BJ (cell line): ENCODE results near the gene KTI12. TPM values are rescaled to one million over a fixed set of nuclear protein-coding genes. Genes with fewer than 3 reads are reported as not detected.
"Not testable (repeated sequence)": the region's sequence is repeated elsewhere in the genome, so short reads cannot be mapped to it uniquely, and the experiment has no call there.

ENCODE experiments used
- CTCF ChIA-PET: fragments of 350-600 bp; formaldehyde crosslinking; extraction: SDS; loops from one replicate; lab custom pipeline; 2021; ENCODE audit warnings: antibody characterized with exemption, inconsistent platforms; lab: Yijun Ruan, JAX
- POLR2A ChIA-PET: fragments of 300-600 bp; sonication (Branson Sonifier 250); formaldehyde crosslinking; extraction: SDS; loops from one replicate; lab custom pipeline; 2021; ENCODE audit warnings: antibody characterized with exemption; lab: Charles Lee
- DNase-seq: peaks from one replicate; pipeline ENCODE4 v3.0.0-alpha.2; 2011; ENCODE audit warnings: low read depth
- H3K27me3 ChIP-seq: 2 replicates; pipeline ENCODE4 v1.6.0; 2011; ENCODE audit warnings: low read length; ENCODE audit not compliant: control insufficient read depth, insufficient read depth
- H3K36me3 ChIP-seq: 2 replicates; pipeline ENCODE4 v1.5.1; 2011; ENCODE audit warnings: low read length; ENCODE audit not compliant: control insufficient read depth, insufficient read depth
- H3K4me3 ChIP-seq: 2 replicates; pipeline ENCODE4 v1.5.1; 2011; ENCODE audit warnings: low read depth, mild to moderate bottlenecking, control low read depth, low read length
- CTCF ChIP-seq: IDR thresholded peaks from 2 replicates; pipeline ENCODE4 v1.5.1; 2011; ENCODE audit warnings: low read depth, mild to moderate bottlenecking, control low read depth, inconsistent platforms, low read length, moderate library complexity; ENCODE audit not compliant: insufficient read depth
- polyA minus RNA-seq: library from RNA; depleted of rRNA, polyadenylated mRNA; stranded (reverse); fragments of >200 nt; gene quantifications from 2 replicates; pipeline ENCODE4 v1.2.3, GENCODE V29; 2011; rRNA and poly(A)+ RNA removed
- polyA plus RNA-seq: library from polyadenylated mRNA; depleted of rRNA; stranded (reverse); fragments of >200 nt; gene quantifications from 2 replicates; pipeline ENCODE4 v1.2.3, GENCODE V29; 2011; rRNA removed

KTI12 gene
- polyA plus RNA-seq (7.8 and 9.6 TPM in 2 replicates), polyA minus RNA-seq (4.6 and 5.2 TPM in 2 replicates)

- TF ChIP-seq CTCF: no peak
- ChIA-PET POLR2A (no interaction called here), CTCF (interaction anchor here (0.7 to 1.5 kb wide), 3 partner anchors 10 to 332 kb away, joined by 3 to 5 read pairs (median 3); no protein-coding TSS in a partner anchor)
- Histone ChIP-seq H3K27me3 (no peaks in the 10 kb centered on the region), H3K4me3 (peak within 1 kb of the TSS; percentile 96), H3K36me3 (0 out of 2 replicates have a peak, but pooled peaks cover 1% of the 10 kb centered on the region)
- DNase-seq: peak; percentile 44
Observed at GRCh38 chr1:52033190-52034049, at the start of gene KTI12. Gene KTI12 (minus strand): TSS chr1:52033810. CDS start chr1:52033761, 49 bp downstream.

- ChIA-PET POLR2A (no interaction called here), CTCF (no interaction called here)
- Histone ChIP-seq H3K27me3 (no peaks in the 10 kb centered on the region), H3K36me3 (peaks cover 6% of the 10 kb centered on the region), H3K4me3 (no peak overlapping the region)
- no peak for DNase-seq
- TF ChIP-seq CTCF: no peak
Observed at GRCh38 chr1:52080014-52080415, 46.4 kb upstream of the KTI12 start.

- H3K4me3 ChIP-seq, H3K36me3 ChIP-seq, DNase-seq, H3K27me3 ChIP-seq, CTCF ChIA-PET, POLR2A ChIA-PET: not testable (repeated sequence)
Observed at GRCh38 chr1:52077277-52077676, 43.7 kb upstream of the KTI12 start.

GRCh38 chr1:52072291-52072690 lies 38.7 kb upstream of the KTI12 start:
- POLR2A ChIA-PET: no interaction called here
- Histone ChIP-seq H3K36me3 (peaks cover 2% of the 10 kb centered on the region; the same call in 1 of the 2 replicates), H3K27me3 (no peaks in the 10 kb centered on the region), H3K4me3 (no peak overlapping the region)
- TF ChIP-seq CTCF: no peak
- DNase-seq: no peak
- CTCF ChIA-PET: no interaction called here

GRCh38 chr1:52070704-52071103 lies 37.1 kb upstream of the KTI12 start:
- H3K27me3 ChIP-seq: no peaks in the 10 kb centered on the region
- TF ChIP-seq CTCF: no peak
- ChIA-PET POLR2A (no interaction called here), CTCF (no interaction called here)
- no peak overlapping the region for H3K4me3 ChIP-seq
- no peak for DNase-seq
- peaks cover 3% of the 10 kb centered on the region; the same call in 1 of the 2 replicates for H3K36me3 ChIP-seq
